ENCODE data around the gene CDCP2.

DNA sequence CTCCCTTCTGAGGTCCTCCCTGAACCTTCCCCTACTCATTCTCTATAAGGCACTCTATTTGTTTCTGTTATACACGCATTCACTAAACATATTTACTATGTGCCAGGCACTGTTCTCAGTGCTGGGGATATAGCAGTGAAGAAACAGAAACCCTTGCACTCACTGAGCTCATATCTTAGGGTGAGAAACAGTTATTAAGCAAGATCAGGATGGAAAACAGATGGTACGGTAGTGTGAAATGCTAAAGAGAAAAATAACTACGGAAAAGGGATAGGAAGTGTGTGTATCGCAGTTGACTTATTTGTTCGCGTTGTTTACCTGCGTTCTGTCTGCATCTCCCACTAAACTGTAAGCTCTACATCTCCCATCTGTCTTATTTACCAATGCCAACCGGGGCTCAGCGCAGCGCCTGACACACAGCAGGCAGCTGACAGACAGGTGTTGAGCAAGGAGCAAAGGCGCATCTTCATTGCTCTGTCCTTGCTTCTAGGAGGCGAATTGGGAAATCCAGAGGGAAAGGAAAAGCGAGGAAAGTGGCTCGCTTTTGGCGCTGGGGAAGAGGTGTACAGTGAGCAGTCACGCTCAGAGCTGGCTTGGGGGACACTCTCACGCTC lies 46.5 kb upstream of the CDCP2 start:
- TF ChIP-seq, protein P1, sequence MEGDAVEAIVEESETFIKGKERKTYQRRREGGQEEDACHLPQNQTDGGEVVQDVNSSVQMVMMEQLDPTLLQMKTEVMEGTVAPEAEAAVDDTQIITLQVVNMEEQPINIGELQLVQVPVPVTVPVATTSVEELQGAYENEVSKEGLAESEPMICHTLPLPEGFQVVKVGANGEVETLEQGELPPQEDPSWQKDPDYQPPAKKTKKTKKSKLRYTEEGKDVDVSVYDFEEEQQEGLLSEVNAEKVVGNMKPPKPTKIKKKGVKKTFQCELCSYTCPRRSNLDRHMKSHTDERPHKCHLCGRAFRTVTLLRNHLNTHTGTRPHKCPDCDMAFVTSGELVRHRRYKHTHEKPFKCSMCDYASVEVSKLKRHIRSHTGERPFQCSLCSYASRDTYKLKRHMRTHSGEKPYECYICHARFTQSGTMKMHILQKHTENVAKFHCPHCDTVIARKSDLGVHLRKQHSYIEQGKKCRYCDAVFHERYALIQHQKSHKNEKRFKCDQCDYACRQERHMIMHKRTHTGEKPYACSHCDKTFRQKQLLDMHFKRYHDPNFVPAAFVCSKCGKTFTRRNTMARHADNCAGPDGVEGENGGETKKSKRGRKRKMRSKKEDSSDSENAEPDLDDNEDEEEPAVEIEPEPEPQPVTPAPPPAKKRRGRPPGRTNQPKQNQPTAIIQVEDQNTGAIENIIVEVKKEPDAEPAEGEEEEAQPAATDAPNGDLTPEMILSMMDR (IDR thresholded peaks at IDR 0.05; ENCODE audit: insufficient read depth, low read depth, low read length), result no peak
- TF ChIP-seq EZH2 (IDR thresholded peaks at IDR 0.05; ENCODE audit: insufficient read depth, low read length), result no peak
